Mucosa of stomach (tissue), 1 donor: ENCODE measurements around the gene ZNF740.
A peak's percentile ranks its signal among the peaks of the same experiment; 100 is the strongest.

Source experiments
- H3K27me3 ChIP-seq: one replicate; pipeline ENCODE4 v1.7.0; 2013; ENCODE audit warnings: mild to moderate bottlenecking, low read length; ENCODE audit not compliant: control insufficient read depth, insufficient read depth
- H3K36me3 ChIP-seq: one replicate; pipeline ENCODE4 v1.7.0; 2013; ENCODE audit warnings: low read length; ENCODE audit not compliant: control insufficient read depth, insufficient read depth
- H3K4me1 ChIP-seq: one replicate; pipeline ENCODE4 v1.7.0; 2013; ENCODE audit warnings: mild to moderate bottlenecking, low read length; ENCODE audit not compliant: control insufficient read depth, insufficient read depth
- H3K4me3 ChIP-seq: one replicate; pipeline ENCODE4 v1.7.0; 2013; ENCODE audit warnings: low read length
- H3K9ac ChIP-seq: one replicate; pipeline ENCODE4 v1.7.0; 2013; ENCODE audit warnings: mild to moderate bottlenecking, low read length, moderate library complexity
- H3K9me3 ChIP-seq: one replicate; pipeline ENCODE4 v1.7.0; 2013; ENCODE audit warnings: mild to moderate bottlenecking, low read length, moderate library complexity; ENCODE audit not compliant: control insufficient read depth
- donor health status: Pancreatic carcinoma.

The ZNF740 gene

GRCh38 chr12:53219956-53220693, 39.6 kb downstream of the ZNF740 start:
- H3K9me3 ChIP-seq = no peaks in the 10 kb centered on the region
- H3K27me3 ChIP-seq = no peaks in the 10 kb centered on the region
- peaks cover 69% of the 10 kb centered on the region for H3K4me1 ChIP-seq
- peak overlapping the region; percentile 81 for H3K4me3 ChIP-seq
- H3K36me3 ChIP-seq = no peaks in the 10 kb centered on the region
- H3K9ac ChIP-seq = peak overlapping the region; percentile 9

GRCh38 chr12:53220694-53221202, 40.2 kb downstream of the ZNF740 start:
- Histone ChIP-seq H3K9me3 (no peaks in the 10 kb centered on the region), H3K36me3 (no peaks in the 10 kb centered on the region), H3K4me3 (peak overlapping the region; percentile 81), H3K4me1 (peaks cover 75% of the 10 kb centered on the region), H3K9ac (peak overlapping the region; percentile 99), H3K27me3 (no peaks in the 10 kb centered on the region)

GRCh38 chr12:53221203-53222080, 40.9 kb downstream of the ZNF740 start:
- Histone ChIP-seq H3K9ac (peak overlapping the region; percentile 99), H3K4me3 (peak overlapping the region; percentile 81), H3K4me1 (peaks cover 72% of the 10 kb centered on the region), H3K27me3 (no peaks in the 10 kb centered on the region), H3K9me3 (no peaks in the 10 kb centered on the region), H3K36me3 (no peaks in the 10 kb centered on the region)

- no peaks in the 10 kb centered on the region for H3K9me3 ChIP-seq
- peaks cover 64% of the 10 kb centered on the region for H3K4me1 ChIP-seq
- no peaks in the 10 kb centered on the region for H3K36me3 ChIP-seq
- no peaks in the 10 kb centered on the region for H3K27me3 ChIP-seq
- H3K9ac ChIP-seq = peak overlapping the region; percentile 57
- H3K4me3 ChIP-seq = no peak overlapping the region
These were observed 41.7 kb downstream of the ZNF740 start for GRCh38 chr12:53222170-53222721.

GRCh38 chr12:53222806-53223261, 42.3 kb downstream of the ZNF740 start:
- H3K4me3 ChIP-seq = no peak overlapping the region
- H3K4me1 ChIP-seq = peaks cover 59% of the 10 kb centered on the region
- H3K36me3 ChIP-seq = peaks cover 5% of the 10 kb centered on the region
- no peaks in the 10 kb centered on the region for H3K27me3 ChIP-seq
- H3K9ac ChIP-seq = peak overlapping the region; percentile 2
- no peaks in the 10 kb centered on the region for H3K9me3 ChIP-seq

GRCh38 chr12:53223389-53224060, 43.0 kb downstream of the ZNF740 start:
- Histone ChIP-seq H3K9me3 (no peaks in the 10 kb centered on the region), H3K9ac (peak overlapping the region; percentile 5), H3K4me3 (no peak overlapping the region), H3K27me3 (no peaks in the 10 kb centered on the region), H3K36me3 (peaks cover 5% of the 10 kb centered on the region), H3K4me1 (peaks cover 55% of the 10 kb centered on the region)

GRCh38 chr12:53224061-53224896, 43.8 kb downstream of the ZNF740 start:
- no peak overlapping the region for H3K4me3 ChIP-seq
- peak overlapping the region; percentile 5 for H3K9ac ChIP-seq
- H3K27me3 ChIP-seq = no peaks in the 10 kb centered on the region
- peaks cover 61% of the 10 kb centered on the region for H3K4me1 ChIP-seq
- H3K9me3 ChIP-seq = no peaks in the 10 kb centered on the region
- peaks cover 5% of the 10 kb centered on the region for H3K36me3 ChIP-seq

GRCh38 chr12:53224897-53225634, 44.5 kb downstream of the ZNF740 start:
- H3K9ac ChIP-seq = no peak overlapping the region
- no peak overlapping the region for H3K4me3 ChIP-seq

GRCh38 chr12:53225635-53226424, 45.3 kb downstream of the ZNF740 start:
- Histone ChIP-seq H3K27me3 (no peaks in the 10 kb centered on the region), H3K9ac (no peak overlapping the region), H3K4me3 (no peak overlapping the region), H3K4me1 (peaks cover 68% of the 10 kb centered on the region), H3K9me3 (no peaks in the 10 kb centered on the region), H3K36me3 (peaks cover 5% of the 10 kb centered on the region)

More at GRCh38 chr12:53224897-53225634, 44.5 kb downstream of the ZNF740 start:
- Histone ChIP-seq H3K4me1 (peaks cover 63% of the 10 kb centered on the region), H3K9me3 (no peaks in the 10 kb centered on the region), H3K27me3 (no peaks in the 10 kb centered on the region), H3K36me3 (peaks cover 5% of the 10 kb centered on the region)

- H3K9ac ChIP-seq = no peak overlapping the region
- no peak overlapping the region for H3K4me3 ChIP-seq
- peaks cover 73% of the 10 kb centered on the region for H3K4me1 ChIP-seq
- no peaks in the 10 kb centered on the region for H3K27me3 ChIP-seq
- peaks cover 5% of the 10 kb centered on the region for H3K36me3 ChIP-seq
- H3K9me3 ChIP-seq = no peaks in the 10 kb centered on the region
These were observed 46.3 kb downstream of the ZNF740 start for GRCh38 chr12:53226815-53227214.
